DND-41 (cell line): Measurements from ENCODE around the gene ZNF474.

Source experiments
- ATAC-seq: fragments of 200-7000 bp; cut with Tn5 transposase; 3 replicates; pipeline ENCODE4 v1.9.1; 2021; ENCODE audit warnings: low read depth; ENCODE audit not compliant: insufficient read depth
- DNase-seq: peaks from one replicate; pipeline ENCODE4 v3.0.0-alpha.2; 2020
- H2AFZ ChIP-seq: 2 replicates; pipeline ENCODE4 v1.6.0; 2012; ENCODE audit warnings: low read depth, low read length
- H3K27ac ChIP-seq: 2 replicates; pipeline ENCODE4 v1.5.1; 2012; ENCODE audit warnings: low read length, inconsistent platforms
- H3K27me3 ChIP-seq: fragments of 200-600 bp; sonication (generic); 2 replicates; pipeline ENCODE4 v1.6.0; 2012; ENCODE audit warnings: low read length, mild to moderate bottlenecking, inconsistent platforms; ENCODE audit not compliant: insufficient read depth, poor library complexity
- H3K36me3 ChIP-seq: 2 replicates; pipeline ENCODE4 v1.5.1; 2012; ENCODE audit warnings: low read length, inconsistent platforms; ENCODE audit not compliant: insufficient read depth
- H3K4me1 ChIP-seq: 2 replicates; pipeline ENCODE4 v1.5.1; 2012; ENCODE audit warnings: mild to moderate bottlenecking, low read length; ENCODE audit not compliant: insufficient read depth
- H3K4me2 ChIP-seq: 2 replicates; pipeline ENCODE4 v1.6.0; 2012; ENCODE audit warnings: mild to moderate bottlenecking, moderate library complexity, low read length, inconsistent platforms; ENCODE audit not compliant: insufficient read depth
- H3K4me3 ChIP-seq, 2 experiments: fragments of 200-600 bp in 1 of 2; shearing (Covaris generic) in 1 of 2; 2 replicates each; pipeline ENCODE4 v1.5.1; 2012 to 2016; ENCODE audit warnings: inconsistent platforms in 2 of 2, low read length in 2 of 2, mild to moderate bottlenecking in 2 of 2, low read depth in 1 of 2, moderate library complexity in 1 of 2
- H3K79me2 ChIP-seq: 2 replicates; pipeline ENCODE4 v1.6.0; 2012; ENCODE audit warnings: low read length, inconsistent platforms; ENCODE audit not compliant: insufficient read depth
- H3K9ac ChIP-seq: 2 replicates; pipeline ENCODE4 v1.6.0; 2012; ENCODE audit warnings: low read depth, mild to moderate bottlenecking, inconsistent platforms, low read length, moderate library complexity
- H3K9me3 ChIP-seq: 2 replicates; pipeline ENCODE4 v1.5.1; 2012; ENCODE audit warnings: low read length, moderate library complexity, mild to moderate bottlenecking, inconsistent platforms; ENCODE audit not compliant: insufficient read depth, severe bottlenecking
- H4K20me1 ChIP-seq: 2 replicates; pipeline ENCODE4 v1.6.0; 2012; ENCODE audit warnings: low read length; ENCODE audit not compliant: insufficient read depth
- EZH2 ChIP-seq: IDR thresholded peaks from 3 replicates; pipeline ENCODE4 v1.6.1; 2012; ENCODE audit warnings: borderline replicate concordance, low read depth, mild to moderate bottlenecking, moderate library complexity, low read length, inconsistent platforms; ENCODE audit not compliant: severe bottlenecking
- TF ChIP-seq, protein P1 (sequence below): IDR thresholded peaks from 2 replicates; pipeline ENCODE4 v1.5.1; 2012; ENCODE audit warnings: borderline replicate concordance, low read length, moderate library complexity, mild to moderate bottlenecking; ENCODE audit not compliant: poor library complexity, severe bottlenecking; ENCODE audit errors: extremely low read depth

The ZNF474 gene

DNA sequence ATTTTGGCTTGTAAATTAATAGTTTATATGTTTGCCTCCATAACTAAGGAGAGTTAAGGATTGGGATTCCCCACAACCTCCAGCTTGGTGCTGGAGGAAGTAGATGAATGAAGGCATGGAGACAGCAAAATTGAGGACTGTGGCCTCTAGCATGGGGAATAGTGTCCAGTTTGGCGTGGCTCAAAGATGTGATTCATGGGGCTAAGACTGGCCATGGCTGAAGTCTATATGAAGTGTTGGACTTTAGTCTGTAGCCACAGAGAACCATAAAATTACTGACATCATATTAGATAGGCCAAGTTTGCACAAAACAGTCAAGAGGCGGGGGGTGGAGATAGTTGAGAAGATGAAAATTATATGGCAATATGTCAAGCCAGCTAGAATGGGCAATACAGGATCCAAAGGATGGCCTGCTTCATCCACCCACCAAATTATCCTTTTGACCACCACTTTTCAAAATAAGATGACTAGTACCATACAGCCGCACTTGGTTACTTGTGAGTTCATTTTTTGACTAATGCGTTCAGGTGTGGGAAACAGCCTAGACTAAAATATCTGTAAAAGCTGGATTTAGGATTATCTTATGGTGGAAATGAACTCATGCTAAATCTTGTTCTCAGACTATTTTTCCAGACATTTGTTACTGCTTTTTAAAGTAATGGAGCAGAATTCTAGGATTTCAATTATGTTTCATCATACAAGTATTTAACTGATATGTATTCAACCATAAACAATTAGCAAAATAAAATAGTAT, 40.2 kb downstream of the ZNF474 start:
- Histone ChIP-seq H3K79me2 (no peaks in the 10 kb centered on the region), H3K4me1 (peaks cover 11% of the 10 kb centered on the region), H4K20me1 (no peaks in the 10 kb centered on the region)

DNA sequence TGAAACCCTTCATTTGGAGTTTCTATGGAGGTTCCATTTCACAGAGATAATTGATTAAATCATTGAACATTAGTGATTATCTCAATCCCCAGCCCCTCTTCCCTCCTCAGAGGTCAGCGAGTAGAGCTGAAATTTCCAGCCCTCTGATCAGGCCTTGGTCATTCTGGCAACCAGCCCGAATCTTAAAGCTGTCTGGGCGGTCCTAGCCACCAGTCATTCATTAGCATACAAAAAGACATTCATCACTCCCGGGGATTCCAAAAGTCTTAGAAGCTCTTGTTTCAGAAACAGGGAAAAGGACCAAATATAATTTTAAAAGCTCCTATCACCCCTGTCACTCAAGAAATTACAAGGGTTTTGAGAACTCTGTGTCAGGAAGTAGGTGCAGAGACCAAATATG, 41.3 kb downstream of the ZNF474 start:
- Histone ChIP-seq H3K27me3 (no peaks in the 10 kb centered on the region), H3K4me1 (peaks cover 11% of the 10 kb centered on the region), H3K4me2 (no peak overlapping the region), H3K79me2 (no peaks in the 10 kb centered on the region), H3K27ac (no peak overlapping the region), H3K9ac (no peak overlapping the region), H3K4me3 (no peak overlapping the region), H4K20me1 (no peaks in the 10 kb centered on the region), H2AFZ (no peak overlapping the region), H3K9me3 (no peaks in the 10 kb centered on the region), H3K36me3 (no peaks in the 10 kb centered on the region)
- ATAC-seq (no peak), DNase-seq (no peak)
- no peak for TF ChIP-seq EZH2
- TF ChIP-seq, protein P1, sequence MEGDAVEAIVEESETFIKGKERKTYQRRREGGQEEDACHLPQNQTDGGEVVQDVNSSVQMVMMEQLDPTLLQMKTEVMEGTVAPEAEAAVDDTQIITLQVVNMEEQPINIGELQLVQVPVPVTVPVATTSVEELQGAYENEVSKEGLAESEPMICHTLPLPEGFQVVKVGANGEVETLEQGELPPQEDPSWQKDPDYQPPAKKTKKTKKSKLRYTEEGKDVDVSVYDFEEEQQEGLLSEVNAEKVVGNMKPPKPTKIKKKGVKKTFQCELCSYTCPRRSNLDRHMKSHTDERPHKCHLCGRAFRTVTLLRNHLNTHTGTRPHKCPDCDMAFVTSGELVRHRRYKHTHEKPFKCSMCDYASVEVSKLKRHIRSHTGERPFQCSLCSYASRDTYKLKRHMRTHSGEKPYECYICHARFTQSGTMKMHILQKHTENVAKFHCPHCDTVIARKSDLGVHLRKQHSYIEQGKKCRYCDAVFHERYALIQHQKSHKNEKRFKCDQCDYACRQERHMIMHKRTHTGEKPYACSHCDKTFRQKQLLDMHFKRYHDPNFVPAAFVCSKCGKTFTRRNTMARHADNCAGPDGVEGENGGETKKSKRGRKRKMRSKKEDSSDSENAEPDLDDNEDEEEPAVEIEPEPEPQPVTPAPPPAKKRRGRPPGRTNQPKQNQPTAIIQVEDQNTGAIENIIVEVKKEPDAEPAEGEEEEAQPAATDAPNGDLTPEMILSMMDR = no peak

More for the DNA sequence above, 40.2 kb downstream of the ZNF474 start:
- ATAC-seq (no peak), DNase-seq (no peak)
- H2AFZ ChIP-seq = no peak overlapping the region
- H3K4me2 ChIP-seq = no peak overlapping the region
- H3K9me3 ChIP-seq = no peaks in the 10 kb centered on the region
- no peaks in the 10 kb centered on the region for H3K27me3 ChIP-seq
- no peak overlapping the region for H3K9ac ChIP-seq
- H3K36me3 ChIP-seq = no peaks in the 10 kb centered on the region
- TF ChIP-seq EZH2 = no peak
- TF ChIP-seq, protein P1 = no peak
- H3K4me3 ChIP-seq = no peak overlapping the region
- no peak overlapping the region for H3K27ac ChIP-seq

DNA sequence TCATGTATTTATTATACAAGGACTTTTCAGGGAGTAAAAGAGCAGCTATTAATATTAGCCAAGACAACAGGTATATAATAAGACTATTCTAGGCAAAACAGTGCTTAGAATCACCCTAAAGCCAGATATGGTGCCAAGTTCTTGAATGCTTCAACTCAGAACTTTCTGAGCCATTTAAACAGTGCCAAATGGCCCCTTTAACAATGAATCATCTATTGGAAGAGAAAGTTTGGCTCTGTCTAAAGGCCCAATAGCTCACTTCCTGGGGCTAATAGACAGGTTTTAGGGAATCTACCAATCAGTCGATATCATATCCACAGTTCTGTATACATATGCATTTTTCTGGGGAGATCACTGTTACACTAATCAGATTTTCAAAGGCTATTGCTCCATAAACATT, 42.9 kb downstream of the ZNF474 start:
- H3K4me3 ChIP-seq = no peak overlapping the region
- H3K27me3 ChIP-seq = no peaks in the 10 kb centered on the region
- no peak overlapping the region for H3K4me2 ChIP-seq
- ATAC-seq (no peak), DNase-seq (no peak)
- TF ChIP-seq, protein P1 = no peak
- TF ChIP-seq EZH2 = no peak
- H3K36me3 ChIP-seq = no peaks in the 10 kb centered on the region
- H3K4me1 ChIP-seq = peaks cover 11% of the 10 kb centered on the region
- H3K79me2 ChIP-seq = no peaks in the 10 kb centered on the region
- no peaks in the 10 kb centered on the region for H4K20me1 ChIP-seq
- no peaks in the 10 kb centered on the region for H3K9me3 ChIP-seq
- no peak overlapping the region for H3K27ac ChIP-seq
- no peak overlapping the region for H3K9ac ChIP-seq
- H2AFZ ChIP-seq = no peak overlapping the region
